RWPE1 (cell line): ENCODE data around the gene CRELD1.

Experiments used
- CTCF ChIA-PET: fragments of 350-600 bp; sonication (Branson Sonifier 250); formaldehyde crosslinking; extraction: SDS; loops from one replicate; lab custom pipeline; 2021; lab: Yijun Ruan, JAX
- POLR2A ChIA-PET: fragments of 400-600 bp; formaldehyde crosslinking; extraction: SDS; loops from one replicate; lab custom pipeline; 2020; ENCODE audit warnings: antibody characterized with exemption; ENCODE audit not compliant: low non-redundant PET; lab: Yijun Ruan, JAX
- DNase-seq: peaks from one replicate; pipeline ENCODE4 v3.0.0; 2012; ENCODE audit warnings: low spot score
- H3K27ac ChIP-seq: fragments of 450-650 bp; 2 replicates; pipeline ENCODE4 v1.5.1; 2017
- CTCF ChIP-seq: fragments of 450-650 bp; conservative IDR thresholded peaks from 2 replicates; pipeline ENCODE4 v1.5.1; 2017; ENCODE audit warnings: low read depth, mild to moderate bottlenecking

Gene CRELD1, protein sequence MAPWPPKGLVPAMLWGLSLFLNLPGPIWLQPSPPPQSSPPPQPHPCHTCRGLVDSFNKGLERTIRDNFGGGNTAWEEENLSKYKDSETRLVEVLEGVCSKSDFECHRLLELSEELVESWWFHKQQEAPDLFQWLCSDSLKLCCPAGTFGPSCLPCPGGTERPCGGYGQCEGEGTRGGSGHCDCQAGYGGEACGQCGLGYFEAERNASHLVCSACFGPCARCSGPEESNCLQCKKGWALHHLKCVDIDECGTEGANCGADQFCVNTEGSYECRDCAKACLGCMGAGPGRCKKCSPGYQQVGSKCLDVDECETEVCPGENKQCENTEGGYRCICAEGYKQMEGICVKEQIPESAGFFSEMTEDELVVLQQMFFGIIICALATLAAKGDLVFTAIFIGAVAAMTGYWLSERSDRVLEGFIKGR

DNA sequence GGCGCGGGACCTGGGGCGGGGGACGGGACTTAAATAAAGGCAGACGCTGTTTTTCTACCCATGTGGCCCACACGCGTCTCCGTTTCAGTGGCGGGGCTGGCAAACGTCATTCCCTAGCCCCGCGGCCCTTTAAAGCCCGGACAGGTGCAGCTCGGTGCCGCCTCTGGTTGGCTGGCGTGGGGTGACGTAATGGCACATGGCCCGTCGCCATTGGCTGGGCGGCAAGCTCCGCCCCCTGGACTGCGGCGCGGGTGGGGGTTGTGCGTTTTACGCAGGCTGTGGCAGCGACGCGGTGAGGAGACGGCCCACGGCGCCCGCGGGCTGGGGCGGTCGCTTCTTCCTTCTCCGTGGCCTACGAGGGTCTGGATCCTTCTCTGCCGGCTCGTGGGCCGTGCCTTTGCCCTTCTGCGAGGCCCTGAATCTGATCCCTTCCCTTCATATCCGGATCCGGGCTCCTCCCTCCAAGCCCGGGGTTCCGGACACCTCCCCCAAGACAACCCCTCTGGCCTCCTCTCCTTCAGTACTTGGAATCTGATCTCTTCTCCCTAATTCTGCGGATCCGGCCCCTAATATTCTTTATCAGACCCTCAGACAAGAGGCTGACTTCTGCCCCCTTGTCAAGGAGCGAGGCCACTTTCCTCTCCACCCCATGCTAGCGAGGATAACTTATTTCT, at the start of gene CRELD1:
Gene CRELD1, plus strand, starts transcription at position 274 of the 674 bp plus-strand sequence. CDS start 605 bp downstream, outside the sequence.
- POLR2A ChIA-PET, result interaction anchor here (0.6 to 0.8 kb wide), 3 partner anchors 8 to 95 kb away, joined by 3 to 5 read pairs (median 3); no protein-coding TSS in a partner anchor
- peak; percentile 85 for DNase-seq
- TF ChIP-seq CTCF, result no peak
- peak within 1 kb of the TSS; percentile 94 for H3K27ac ChIP-seq
- CTCF ChIA-PET, result interaction anchor here (0.6 to 1.4 kb wide), 3 partner anchors 20 to 85 kb away, joined by 3 to 5 read pairs (median 4); partner anchors contain the start of gene JAGN1

DNA sequence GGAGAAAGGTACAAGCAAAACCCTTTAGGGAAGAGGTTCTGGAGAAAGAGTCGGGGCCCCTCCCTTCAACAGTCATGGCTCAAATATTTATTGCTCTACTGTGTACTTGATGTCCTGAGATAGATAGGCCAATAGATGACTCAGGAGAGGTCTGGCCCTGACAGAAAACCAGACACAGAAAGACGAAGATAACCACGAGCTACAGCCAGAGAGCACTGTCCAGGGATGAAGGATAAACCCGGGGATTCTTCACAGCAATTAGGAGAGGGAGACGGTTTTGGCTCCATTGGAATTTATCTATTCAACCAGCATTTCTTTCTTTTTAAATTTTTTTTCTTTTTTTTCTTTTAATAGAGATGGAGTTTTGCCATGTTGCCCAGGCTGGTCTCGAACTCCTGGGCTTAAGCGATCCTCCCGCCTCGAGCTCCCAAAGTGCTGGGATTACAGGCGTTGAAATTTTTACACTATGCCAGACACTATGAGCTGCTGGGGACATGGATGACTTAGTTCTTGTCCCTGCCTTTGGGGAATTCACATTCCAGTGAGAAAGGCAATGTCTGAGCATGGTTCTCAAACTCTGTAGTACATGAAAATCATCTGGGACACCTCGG, 49.0 kb upstream of the CRELD1 start:
- TF ChIP-seq CTCF, result no peak
- DNase-seq, result peak; percentile 88
- H3K27ac ChIP-seq, result peak overlapping the region; percentile 89
- CTCF ChIA-PET, result interaction anchor here (0.7 kb wide), 1 partner anchor 19 kb away, joined by 3 read pairs; no protein-coding TSS in a partner anchor
- POLR2A ChIA-PET, result no interaction called here

- ChIA-PET POLR2A (no interaction called here), CTCF (interaction anchor here (0.6 kb wide), 1 partner anchor 18 kb away, joined by 4 read pairs; no protein-coding TSS in a partner anchor)
- peak overlapping the region; percentile 89; the same call in 1 of the 2 replicates for H3K27ac ChIP-seq
- TF ChIP-seq CTCF, result no peak
- no peak for DNase-seq
Measured at GRCh38 chr3:9886328-9886727, 47.3 kb upstream of the CRELD1 start.

DNA sequence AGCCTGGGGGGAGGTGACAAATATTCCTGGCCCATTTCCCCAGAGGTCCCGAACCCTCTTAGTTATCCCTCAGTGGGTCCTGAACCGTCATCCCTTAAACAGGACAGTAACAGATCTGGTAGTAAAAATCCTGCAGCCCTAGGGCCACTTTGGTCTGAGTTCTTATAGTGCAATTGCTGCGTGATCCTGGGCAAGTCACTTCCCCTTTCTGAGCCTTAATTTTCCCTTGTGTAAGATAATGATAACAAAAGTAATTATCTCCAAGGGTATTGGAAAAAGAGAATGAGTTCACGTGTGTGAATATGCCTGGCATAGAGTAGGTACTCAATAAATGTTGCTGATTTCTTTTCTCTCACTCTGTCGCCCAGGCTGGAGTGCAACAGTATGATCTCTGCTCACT, 46.2 kb upstream of the CRELD1 start:
- no peak for TF ChIP-seq CTCF

GRCh38 chr3:9888540-9888939, 45.1 kb upstream of the CRELD1 start:
- peak overlapping the region; percentile 27; the same call in 1 of the 2 replicates for H3K27ac ChIP-seq
- CTCF ChIA-PET, result no interaction called here
- no peak for DNase-seq
- TF ChIP-seq CTCF, result no peak
- POLR2A ChIA-PET, result no interaction called here

More for the DNA sequence above, 46.2 kb upstream of the CRELD1 start:
- DNase-seq, result no peak
- peak overlapping the region; percentile 27; the same call in 1 of the 2 replicates for H3K27ac ChIP-seq
- POLR2A ChIA-PET, result no interaction called here
- CTCF ChIA-PET, result no interaction called here

GRCh38 chr3:9889405-9889804, 44.2 kb upstream of the CRELD1 start:
- no peak for TF ChIP-seq CTCF
- no peak for DNase-seq
- peak overlapping the region; percentile 48; the same call in 1 of the 2 replicates for H3K27ac ChIP-seq
- CTCF ChIA-PET, result no interaction called here
- POLR2A ChIA-PET, result no interaction called here
